Panc1 (cell line): Measurements from ENCODE around the gene SLC48A1. TPM values are rescaled to one million over a fixed set of nuclear protein-coding genes. Genes with fewer than 3 reads are reported as not detected.

ENCODE experiments used
- ATAC-seq: fragments of 200-7000 bp; cut with Tn5 transposase; 2 replicates; pipeline ENCODE4 v1.9.1; 2020; ENCODE audit warnings: mild to moderate bottlenecking, moderate library complexity
- Bru-seq: library from RNA; stranded (reverse); fragments of 400-500 nt; gene quantifications from one replicate; lab custom pipeline; 2021; lab: Mats Ljungman, UMichigan
- BruChase-seq, 2 experiments: library from RNA; stranded (reverse); fragments of 400-500 nt; gene quantifications; one replicate each; lab custom pipeline; 2021; lab: Mats Ljungman, UMichigan
- BruUV-seq: library from RNA; stranded (reverse); fragments of 400-500 nt; replicated peaks from 2 replicates; lab custom pipeline; 2021; lab: Mats Ljungman, UMichigan
- CTCF ChIA-PET: fragments of 300-600 bp; sonication (Branson Sonifier 250); formaldehyde crosslinking; loops from one replicate; lab custom pipeline; 2022; ENCODE audit warnings: antibody characterized with exemption; lab: Charles Lee
- POLR2A ChIA-PET: fragments of 300-600 bp; sonication (Branson Sonifier 250); formaldehyde crosslinking; loops from one replicate; lab custom pipeline; 2022; ENCODE audit warnings: antibody characterized with exemption; lab: Charles Lee
- DNase-seq: peaks from one replicate; pipeline ENCODE4 v3.0.0-alpha.2; 2010; ENCODE audit warnings: low read depth, low spot score
- H3K27ac ChIP-seq: 2 replicates; pipeline ENCODE4 v1.5.1; 2011; ENCODE audit warnings: mild to moderate bottlenecking, low read length, inconsistent platforms
- H3K27me3 ChIP-seq: fragments of 200-500 bp; sonication (Bioruptor generic); 2 replicates; pipeline ENCODE4 v1.6.0; 2014; ENCODE audit warnings: low read length, inconsistent platforms; ENCODE audit not compliant: control insufficient read depth, insufficient read depth
- H3K36me3 ChIP-seq: fragments of 200-500 bp; sonication (Bioruptor generic); 2 replicates; pipeline ENCODE4 v1.5.1; 2014; ENCODE audit warnings: inconsistent platforms, mild to moderate bottlenecking, low read length, moderate library complexity; ENCODE audit not compliant: control insufficient read depth, insufficient read depth
- H3K4me1 ChIP-seq: 2 replicates; pipeline ENCODE4 v1.5.1; 2011; ENCODE audit warnings: inconsistent platforms, mild to moderate bottlenecking, low read length, moderate library complexity; ENCODE audit not compliant: control insufficient read depth, insufficient read depth
- H3K4me3 ChIP-seq, 2 experiments: 2 replicates each; pipeline ENCODE4 v1.5.1; 2011 to 2012; ENCODE audit warnings: low read depth in 2 of 2, low read length in 2 of 2, mild to moderate bottlenecking in 2 of 2, inconsistent platforms in 1 of 2, moderate library complexity in 1 of 2
- H3K9me3 ChIP-seq: fragments of 200-500 bp; sonication (Bioruptor generic); 2 replicates; pipeline ENCODE4 v1.5.1; 2014; ENCODE audit warnings: low read depth, mild to moderate bottlenecking, inconsistent platforms, low read length, moderate library complexity; ENCODE audit not compliant: control insufficient read depth, insufficient read depth
- CTCF ChIP-seq: fragments of 450-650 bp; IDR thresholded peaks from 2 replicates; pipeline ENCODE4 v1.5.1; 2017; ENCODE audit warnings: mild to moderate bottlenecking
- POLR2AphosphoS5 ChIP-seq: IDR thresholded peaks from 2 replicates; pipeline ENCODE4 v1.6.1; 2012; ENCODE audit warnings: mild to moderate bottlenecking, low read depth, low read length, moderate library complexity
- REST ChIP-seq, 2 experiments: IDR thresholded peaks; 2 replicates each; pipeline ENCODE4 v1.6.1; 2011 to 2012; ENCODE audit warnings: low read depth in 2 of 2, control low read depth in 1 of 2, low read length in 1 of 2, mild to moderate bottlenecking in 1 of 2, moderate library complexity in 1 of 2; ENCODE audit not compliant: insufficient read depth in 1 of 2
- SIN3A ChIP-seq: IDR thresholded peaks from 2 replicates; pipeline ENCODE4 v1.6.1; 2012; ENCODE audit warnings: low read depth, mild to moderate bottlenecking, low read length, moderate library complexity, borderline replicate concordance; ENCODE audit not compliant: insufficient read depth
- TCF7L2 ChIP-seq: IDR thresholded peaks from 2 replicates; pipeline ENCODE4 v1.6.1; 2011; ENCODE audit warnings: mild to moderate bottlenecking, low read depth, low read length, inconsistent platforms
- in situ Hi-C: cut with HindIII; loops from 2 replicates; pipeline ENCODE4 v1.10.0; 2016; ENCODE audit warnings: low sequenced_read_pairs, low pct_unique_long_range_greater_than_20kb
- intact Hi-C: fragments of 100-400 bp; cut with micrococcal nuclease; formaldehyde crosslinking; loops from one replicate; pipeline ENCODE4 v1.10.0; 2022; ENCODE audit not compliant: unreplicated experiment
- long read RNA-seq: library from polyadenylated mRNA; unstranded; transcript quantifications from one replicate; pipeline ENCODE4 v2.0.0, GENCODE V29; 2021; ENCODE audit not compliant: unreplicated experiment
- polyA plus RNA-seq: library from polyadenylated mRNA; unstranded; fragments of >200 nt; gene quantifications from one replicate; pipeline ENCODE4 v1.2.1, GENCODE V29; 2012; ENCODE audit warnings: missing spikeins; ENCODE audit not compliant: insufficient read length
- total RNA-seq: library from RNA; stranded (reverse); gene quantifications from one replicate; pipeline ENCODE4 v1.2.1, GENCODE V29; 2021; ENCODE audit not compliant: unreplicated experiment

Gene SLC48A1
- total RNA-seq (32.0 TPM), Bru-seq, nascent RNA (percentile 54 among the genes with signal in this experiment), BruChase-seq, experiment 1, labeled RNA remaining after a 2-hour chase (percentile 61 among the genes with signal in this experiment), BruChase-seq, experiment 2, labeled RNA remaining after a 6-hour chase (percentile 69 among the genes with signal in this experiment)
- polyA plus RNA-seq, result 27.4 TPM
- long read RNA-seq, transcript SLC48A1-201 (3 exons, 3,010 nt), result major isoform, 50 of 72 reads
- long read RNA-seq, partial matches to known transcripts, result 3 of 72 reads
- long read RNA-seq, other reads (novel, unspliced or antisense), result 18 of 72 reads

GRCh38 chr12:47773062-47773857 is at the start of gene SLC48A1:
Gene SLC48A1 (plus strand): TSS chr12:47773238. CDS start chr12:47773305, 67 bp downstream.
- BruUV-seq, result no TSS peak
- ATAC-seq (peak; percentile 95), DNase-seq (no peak)
- intact Hi-C loops (no loop called here), in situ Hi-C loops (no loop called here)
- POLR2A ChIA-PET, result interaction anchor here (0.6 to 0.9 kb wide), 2 partner anchors 60 to 66 kb away, joined by 3 to 4 read pairs; no protein-coding TSS in a partner anchor
- no peak; the same call in 1 of the 2 replicates for TF ChIP-seq SIN3A
- TF ChIP-seq CTCF, result peak; percentile 93
- H3K36me3 ChIP-seq, result no peaks in the 10 kb centered on the region; the same call in 1 of the 2 replicates
- no peaks in the 10 kb centered on the region for H3K27me3 ChIP-seq
- H3K27ac ChIP-seq, result peak within 1 kb of the TSS; percentile 79
- CTCF ChIA-PET, result interaction anchor here (0.6 kb wide), 3 partner anchors 29 to 99 kb away, joined by 3 to 4 read pairs (median 3); no protein-coding TSS in a partner anchor
- H3K4me1 ChIP-seq, result peaks cover 56% of the 10 kb centered on the region
- no peaks in the 10 kb centered on the region for H3K9me3 ChIP-seq
- peak within 1 kb of the TSS; percentile 67 to 70 for H3K4me3 ChIP-seq

- TF ChIP-seq TCF7L2, result no peak
- no peak for TF ChIP-seq REST (IDR thresholded peaks at IDR 0.05; ENCODE audit: insufficient read depth in 1 of 2, low read depth in 2 of 2, low read length in 1 of 2)
- TF ChIP-seq POLR2AphosphoS5, result no peak
- CTCF ChIA-PET, result interaction anchor here (0.6 to 1.2 kb wide), 3 partner anchors 15 to 113 kb away, joined by 3 to 6 read pairs (median 3); no protein-coding TSS in a partner anchor
- intact Hi-C loops, result no loop called here
- BruUV-seq, result no TSS peak
- no peaks in the 10 kb centered on the region for H3K27me3 ChIP-seq
- H3K9me3 ChIP-seq, result no peaks in the 10 kb centered on the region
- POLR2A ChIA-PET, result interaction anchor here (0.6 kb wide), 1 partner anchor 48 kb away, joined by 3 read pairs; no protein-coding TSS in a partner anchor
- no peak for ATAC-seq
- H3K27ac ChIP-seq, result no peak within 1 kb of the TSS
- no peaks in the 10 kb centered on the region for H3K4me1 ChIP-seq
- H3K36me3 ChIP-seq, result no peaks in the 10 kb centered on the region
- no peak for DNase-seq
- H3K4me3 ChIP-seq, result no peak within 1 kb of the TSS
- in situ Hi-C loops, result no loop called here
These were observed 47.8 kb upstream of the SLC48A1 start, which contains the start of gene ENDOU for GRCh38 chr12:47725091-47725772. Gene ENDOU (minus strand): TSS chr12:47725490. CDS start chr12:47725413, 77 bp downstream.
